IPS DF 6.9 (cell line): ENCODE results near the gene RASEF.
"Not testable (repeated sequence)": the region's sequence is repeated elsewhere in the genome, so short reads cannot be mapped to it uniquely, and the experiment has no call there.

Experiments used
- DNase-seq: peaks from one replicate; pipeline ENCODE4 v3.0.0-alpha.2; 2013; ENCODE audit warnings: low read depth, low spot score
- H3K27ac ChIP-seq: one replicate; pipeline ENCODE4 v1.5.1; 2013; ENCODE audit warnings: low read length, control low read depth
- H3K27me3 ChIP-seq: 2 replicates; pipeline ENCODE4 v1.6.1; 2013; ENCODE audit warnings: mild to moderate bottlenecking, low read length; ENCODE audit not compliant: control insufficient read depth, insufficient read depth
- H3K36me3 ChIP-seq: 2 replicates; pipeline ENCODE4 v1.6.1; 2013; ENCODE audit warnings: low read length; ENCODE audit not compliant: control insufficient read depth, insufficient read depth
- H3K4me1 ChIP-seq: 2 replicates; pipeline ENCODE4 v1.6.1; 2013; ENCODE audit warnings: low read length; ENCODE audit not compliant: control insufficient read depth, insufficient read depth
- H3K4me3 ChIP-seq: 2 replicates; pipeline ENCODE4 v1.5.1; 2013; ENCODE audit warnings: mild to moderate bottlenecking, low read length
- H3K9me3 ChIP-seq: 2 replicates; pipeline ENCODE4 v1.6.1; 2013; ENCODE audit warnings: low read length, inconsistent platforms; ENCODE audit not compliant: control insufficient read depth, insufficient read depth
- WGBS: extraction: QIAGEN DNeasy Blood & Tissue Kit; methylation state at CpG from one replicate; pipeline ENCODE4 v1.1.7; 2013; ENCODE audit warnings: mixed read lengths, missing lambda C conversion rate; ENCODE audit not compliant: insufficient read length, insufficient coverage; 5-methylcytosine and 5-hydroxymethylcytosine counted together

Gene RASEF

GRCh38 chr9:82938426-82939218, 124.3 kb downstream of the RASEF start:
- Histone ChIP-seq H3K9me3 (no peaks in the 10 kb centered on the region), H3K27ac (no peak overlapping the region), H3K36me3 (no peaks in the 10 kb centered on the region), H3K4me1 (no peaks in the 10 kb centered on the region; the same call in 1 of the 2 replicates), H3K4me3 (no peak overlapping the region), H3K27me3 (no peaks in the 10 kb centered on the region)
- DNase-seq: no peak
- no CpG with 5 or more reads among the region's 3 CpGs for WGBS

- H3K4me1 ChIP-seq, H3K9me3 ChIP-seq, H3K4me3 ChIP-seq, H3K27me3 ChIP-seq, DNase-seq, H3K27ac ChIP-seq, H3K36me3 ChIP-seq: not testable (repeated sequence)
- no CpG with 5 or more reads among the region's 7 CpGs for WGBS
Observed at GRCh38 chr9:82936561-82936960, 126.4 kb downstream of the RASEF start.

GRCh38 chr9:82934949-82935348, 128.0 kb downstream of the RASEF start:
- whole genome bisulfite sequencing: no CpG with 5 or more reads among the region's 2 CpGs
- no peak for DNase-seq
- Histone ChIP-seq H3K4me1 (no peaks in the 10 kb centered on the region; the same call in 1 of the 2 replicates), H3K27ac (no peak overlapping the region), H3K27me3 (no peaks in the 10 kb centered on the region), H3K9me3 (no peaks in the 10 kb centered on the region), H3K36me3 (no peaks in the 10 kb centered on the region), H3K4me3 (no peak overlapping the region)

- not testable (repeated sequence) for H3K36me3 ChIP-seq, H3K27ac ChIP-seq, H3K9me3 ChIP-seq, H3K4me3 ChIP-seq, H3K4me1 ChIP-seq, H3K27me3 ChIP-seq, DNase-seq
- no CpG with 5 or more reads among the region's 1 CpG for WGBS
Observed at GRCh38 chr9:82934025-82934424, 128.9 kb downstream of the RASEF start.

- Histone ChIP-seq H3K9me3 (no peaks in the 10 kb centered on the region), H3K4me1 (no peaks in the 10 kb centered on the region; the same call in 1 of the 2 replicates), H3K27me3 (no peaks in the 10 kb centered on the region), H3K4me3 (no peak overlapping the region), H3K27ac (no peak overlapping the region), H3K36me3 (no peaks in the 10 kb centered on the region)
- DNase-seq: no peak
Observed at GRCh38 chr9:82930116-82930515, 132.8 kb downstream of the RASEF start.
